OCI-LY1 (cell line): Measurements from ENCODE around the gene DNAJA3.

Source experiments
- H2AFZ ChIP-seq: fragments of 200-600 bp; sonication (generic), shearing (Covaris generic); 2 replicates; pipeline ENCODE4 v1.6.0; 2014; ENCODE audit warnings: antibody characterized with exemption, mild to moderate bottlenecking, low read length
- H3F3A ChIP-seq: fragments of 200-600 bp; sonication (generic), shearing (Covaris generic); 2 replicates; pipeline ENCODE4 v1.6.0; 2014; ENCODE audit warnings: mild to moderate bottlenecking, antibody characterized with exemption, low read length, moderate library complexity; ENCODE audit not compliant: insufficient read depth
- H3K27ac ChIP-seq: fragments of 200-600 bp; sonication (generic); 2 replicates; pipeline ENCODE4 v1.5.1; 2014; ENCODE audit warnings: low read length, mixed run types, mild to moderate bottlenecking, low read depth; ENCODE audit not compliant: poor library complexity, severe bottlenecking
- H3K27me3 ChIP-seq: fragments of 200-600 bp; sonication (generic); 2 replicates; pipeline ENCODE4 v1.6.0; 2014; ENCODE audit warnings: antibody characterized with exemption, mild to moderate bottlenecking, low read length, moderate library complexity; ENCODE audit not compliant: insufficient read depth
- H3K36me3 ChIP-seq: fragments of 200-600 bp; sonication (generic); 2 replicates; pipeline ENCODE4 v1.6.1; 2014; ENCODE audit warnings: mild to moderate bottlenecking, antibody characterized with exemption, low read length, moderate library complexity, mixed read lengths; ENCODE audit not compliant: insufficient read depth
- H3K4me1 ChIP-seq: fragments of 200-600 bp; sonication (generic); 2 replicates; pipeline ENCODE4 v1.5.1; 2014; ENCODE audit warnings: mild to moderate bottlenecking, low read length, moderate library complexity; ENCODE audit not compliant: insufficient read depth, severe bottlenecking
- H3K4me2 ChIP-seq: fragments of 200-600 bp; sonication (generic), shearing (Covaris generic); 2 replicates; pipeline ENCODE4 v1.6.1; 2014; ENCODE audit warnings: low read length
- H3K4me3 ChIP-seq: fragments of 200-600 bp; sonication (generic); 2 replicates; pipeline ENCODE4 v1.5.1; 2014; ENCODE audit warnings: low read length, low read depth, mild to moderate bottlenecking, mixed read lengths; ENCODE audit not compliant: poor library complexity, severe bottlenecking
- H3K79me2 ChIP-seq: fragments of 200-600 bp; shearing (Covaris generic); 2 replicates; pipeline ENCODE4 v1.6.1; 2016; ENCODE audit warnings: mixed run types, low read length, mixed read lengths; ENCODE audit not compliant: insufficient read depth
- H3K9ac ChIP-seq: fragments of 200-600 bp; sonication (generic), shearing (Covaris generic); 2 replicates; pipeline ENCODE4 v1.6.1; 2014; ENCODE audit warnings: mild to moderate bottlenecking, low read length, mixed read lengths
- H3K9me2 ChIP-seq: fragments of 200-600 bp; sonication (generic), shearing (Covaris generic); 2 replicates; pipeline ENCODE4 v1.6.1; 2014; ENCODE audit warnings: low read depth, mild to moderate bottlenecking, low read length, mixed read lengths
- H3K9me3 ChIP-seq: fragments of 200-600 bp; shearing (Covaris generic); 2 replicates; pipeline ENCODE4 v1.6.1; 2014; ENCODE audit warnings: low read length, mixed read lengths
- H4K20me1 ChIP-seq: fragments of 200-600 bp; sonication (generic), shearing (Covaris generic); 2 replicates; pipeline ENCODE4 v1.6.0; 2016; ENCODE audit warnings: mild to moderate bottlenecking, low read length; ENCODE audit not compliant: insufficient read depth
- EZH2 ChIP-seq: fragments of 200-600 bp; sonication (generic), shearing (Covaris generic); IDR thresholded peaks from 2 replicates; pipeline ENCODE4 v1.8.0; 2017; ENCODE audit warnings: borderline replicate concordance, mixed run types, mild to moderate bottlenecking, antibody characterized with exemption, low read length, moderate library complexity, mixed read lengths
- TF ChIP-seq, protein P1 (sequence below): fragments of 200-600 bp; sonication (generic), shearing (Covaris generic); IDR thresholded peaks from 2 replicates; pipeline ENCODE4 v1.5.1; 2017; ENCODE audit warnings: mild to moderate bottlenecking, antibody characterized with exemption, low read length, moderate library complexity, mixed read lengths

DNAJA3 gene

GRCh38 chr16:4452674-4453073 is 27.0 kb downstream of the DNAJA3 start:
- Histone ChIP-seq H4K20me1 (no peaks in the 10 kb centered on the region), H3K4me1 (no peaks in the 10 kb centered on the region), H3K79me2 (no peaks in the 10 kb centered on the region), H3K4me2 (no peak overlapping the region), H3K27me3 (no peaks in the 10 kb centered on the region), H3K4me3 (no peak overlapping the region), H3K9ac (no peak overlapping the region), H3K9me3 (no peaks in the 10 kb centered on the region), H3K36me3 (peaks cover 92% of the 10 kb centered on the region), H3K27ac (no peak overlapping the region), H2AFZ (no peak overlapping the region), H3K9me2 (no peaks in the 10 kb centered on the region), H3F3A (no peaks in the 10 kb centered on the region)
- TF ChIP-seq, protein P1, sequence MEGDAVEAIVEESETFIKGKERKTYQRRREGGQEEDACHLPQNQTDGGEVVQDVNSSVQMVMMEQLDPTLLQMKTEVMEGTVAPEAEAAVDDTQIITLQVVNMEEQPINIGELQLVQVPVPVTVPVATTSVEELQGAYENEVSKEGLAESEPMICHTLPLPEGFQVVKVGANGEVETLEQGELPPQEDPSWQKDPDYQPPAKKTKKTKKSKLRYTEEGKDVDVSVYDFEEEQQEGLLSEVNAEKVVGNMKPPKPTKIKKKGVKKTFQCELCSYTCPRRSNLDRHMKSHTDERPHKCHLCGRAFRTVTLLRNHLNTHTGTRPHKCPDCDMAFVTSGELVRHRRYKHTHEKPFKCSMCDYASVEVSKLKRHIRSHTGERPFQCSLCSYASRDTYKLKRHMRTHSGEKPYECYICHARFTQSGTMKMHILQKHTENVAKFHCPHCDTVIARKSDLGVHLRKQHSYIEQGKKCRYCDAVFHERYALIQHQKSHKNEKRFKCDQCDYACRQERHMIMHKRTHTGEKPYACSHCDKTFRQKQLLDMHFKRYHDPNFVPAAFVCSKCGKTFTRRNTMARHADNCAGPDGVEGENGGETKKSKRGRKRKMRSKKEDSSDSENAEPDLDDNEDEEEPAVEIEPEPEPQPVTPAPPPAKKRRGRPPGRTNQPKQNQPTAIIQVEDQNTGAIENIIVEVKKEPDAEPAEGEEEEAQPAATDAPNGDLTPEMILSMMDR = no peak
- TF ChIP-seq EZH2 = no peak

DNA sequence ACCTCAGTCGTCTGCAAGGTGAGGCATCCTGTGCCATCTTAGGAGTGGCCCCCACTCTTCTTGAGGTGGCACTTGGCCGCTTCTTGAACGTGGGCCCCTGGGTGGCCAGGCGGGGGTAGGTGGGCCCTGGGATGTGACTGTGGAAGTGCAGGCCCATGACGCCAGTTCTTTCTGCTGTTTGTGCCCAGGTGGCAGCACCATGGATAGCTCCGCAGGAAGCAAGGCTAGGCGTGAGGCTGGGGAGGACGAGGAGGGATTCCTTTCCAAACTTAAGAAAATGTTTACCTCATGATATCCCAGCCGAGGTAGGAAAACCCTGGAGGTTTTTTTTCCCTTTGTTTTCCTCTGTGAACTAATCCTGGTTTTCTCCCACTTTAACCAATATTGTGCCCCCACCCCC is 29.0 kb downstream of the DNAJA3 start:
- Histone ChIP-seq H3K4me2 (no peak overlapping the region), H3K9ac (no peak overlapping the region), H3K36me3 (peaks cover 81% of the 10 kb centered on the region), H3K4me1 (no peaks in the 10 kb centered on the region), H3K79me2 (no peaks in the 10 kb centered on the region), H3F3A (no peaks in the 10 kb centered on the region), H3K9me2 (no peaks in the 10 kb centered on the region), H3K27me3 (no peaks in the 10 kb centered on the region), H2AFZ (no peak overlapping the region), H3K4me3 (no peak overlapping the region), H3K27ac (no peak overlapping the region), H3K9me3 (no peaks in the 10 kb centered on the region), H4K20me1 (no peaks in the 10 kb centered on the region)
- TF ChIP-seq, protein P1 = no peak
- TF ChIP-seq EZH2 = no peak

- no peak for TF ChIP-seq EZH2
- TF ChIP-seq, protein P1 = no peak
- Histone ChIP-seq H2AFZ (no peak overlapping the region), H3K27me3 (no peaks in the 10 kb centered on the region), H3K79me2 (no peaks in the 10 kb centered on the region), H3K4me2 (no peak overlapping the region), H3K9me2 (no peaks in the 10 kb centered on the region), H3F3A (no peaks in the 10 kb centered on the region), H3K27ac (no peak overlapping the region), H3K9me3 (no peaks in the 10 kb centered on the region), H3K4me3 (no peak overlapping the region), H3K36me3 (peaks cover 79% of the 10 kb centered on the region), H3K4me1 (no peaks in the 10 kb centered on the region), H4K20me1 (no peaks in the 10 kb centered on the region), H3K9ac (no peak overlapping the region)
Measured at GRCh38 chr16:4455081-4455480, 29.4 kb downstream of the DNAJA3 start.
